OCI-LY7 (cell line): Measurements from ENCODE around the gene FAM3B. TPM values are rescaled to one million over a fixed set of nuclear protein-coding genes. Genes with fewer than 3 reads are reported as not detected.

Experiments
- BruUV-seq: library from RNA; stranded (reverse); fragments of 400-500 nt; replicated peaks from 2 replicates; lab custom pipeline; 2021; lab: Mats Ljungman, UMichigan
- CTCF ChIA-PET: fragments of 300-600 bp; sonication (Branson Sonifier 250); formaldehyde crosslinking; loops from one replicate; lab custom pipeline; 2022; ENCODE audit warnings: antibody characterized with exemption; ENCODE audit not compliant: unreplicated experiment; lab: Charles Lee
- POLR2A ChIA-PET: fragments of 300-600 bp; sonication (Branson Sonifier 250); formaldehyde crosslinking; loops from one replicate; lab custom pipeline; 2022; ENCODE audit warnings: antibody characterized with exemption; lab: Charles Lee
- DNase-seq: peaks from one replicate; pipeline ENCODE4 v3.0.0-alpha.2; 2015; ENCODE audit warnings: low spot score
- H2AFZ ChIP-seq: fragments of 200-600 bp; sonication (generic), shearing (Covaris generic); 2 replicates; pipeline ENCODE4 v1.6.1; 2014; ENCODE audit warnings: mild to moderate bottlenecking, antibody characterized with exemption, low read length, moderate library complexity
- H3K27ac ChIP-seq: fragments of 200-600 bp; sonication (generic); 2 replicates; pipeline ENCODE4 v1.5.1; 2014; ENCODE audit warnings: mixed run types, low read depth, mild to moderate bottlenecking, moderate library complexity, low read length, inconsistent platforms; ENCODE audit not compliant: poor library complexity, severe bottlenecking
- H3K36me3 ChIP-seq: fragments of 200-600 bp; sonication (generic); 2 replicates; pipeline ENCODE4 v1.6.1; 2014; ENCODE audit warnings: mild to moderate bottlenecking, antibody characterized with exemption, low read length, moderate library complexity, mixed read lengths; ENCODE audit not compliant: insufficient read depth
- H3K4me1 ChIP-seq: fragments of 200-600 bp; sonication (generic); 2 replicates; pipeline ENCODE4 v1.5.1; 2014; ENCODE audit warnings: mild to moderate bottlenecking, low read length; ENCODE audit not compliant: insufficient read depth, poor library complexity, severe bottlenecking
- H3K4me2 ChIP-seq: fragments of 200-600 bp; sonication (generic); 2 replicates; pipeline ENCODE4 v1.6.1; 2014; ENCODE audit warnings: mild to moderate bottlenecking, low read length
- H3K4me3 ChIP-seq: fragments of 200-600 bp; sonication (generic); 2 replicates; pipeline ENCODE4 v1.5.1; 2014; ENCODE audit warnings: mild to moderate bottlenecking, low read depth, low read length; ENCODE audit not compliant: poor library complexity, severe bottlenecking
- H3K79me2 ChIP-seq: fragments of 200-600 bp; sonication (generic); 2 replicates; pipeline ENCODE4 v1.6.1; 2016; ENCODE audit warnings: low read depth, mild to moderate bottlenecking, low read length, moderate library complexity, mixed read lengths; ENCODE audit not compliant: insufficient read depth
- H3K9me2 ChIP-seq: fragments of 200-600 bp; sonication (generic); 2 replicates; pipeline ENCODE4 v1.6.1; 2016; ENCODE audit warnings: mild to moderate bottlenecking, low read length, mixed read lengths; ENCODE audit not compliant: insufficient read depth
- H3K9me3 ChIP-seq: fragments of 200-600 bp; sonication (generic); 2 replicates; pipeline ENCODE4 v1.6.1; 2014; ENCODE audit warnings: mild to moderate bottlenecking, mixed run types, low read length, mixed read lengths
- H4K20me1 ChIP-seq: fragments of 200-600 bp; sonication (generic); 2 replicates; pipeline ENCODE4 v1.6.1; 2014; ENCODE audit warnings: mild to moderate bottlenecking, antibody characterized with exemption, low read length, moderate library complexity, mixed read lengths; ENCODE audit not compliant: insufficient read depth
- CTCF ChIP-seq: fragments of 200-600 bp; sonication (generic); conservative IDR thresholded peaks from 2 replicates; pipeline ENCODE4 v1.5.1; 2014; ENCODE audit warnings: mild to moderate bottlenecking, antibody characterized with exemption, low read length, moderate library complexity, mixed read lengths
- EZH2phosphoT487 ChIP-seq: fragments of 200-600 bp; sonication (generic); IDR thresholded peaks from 2 replicates; pipeline ENCODE4 v1.6.1; 2018; ENCODE audit warnings: low read depth, borderline replicate concordance, mild to moderate bottlenecking, mixed run types, antibody characterized with exemption, low read length, moderate library complexity, mixed read lengths
- intact Hi-C: fragments of 100-400 bp; cut with micrococcal nuclease; formaldehyde crosslinking; loops from one replicate; pipeline ENCODE4 v1.10.0; 2022; ENCODE audit not compliant: unreplicated experiment
- total RNA-seq, 2 experiments: library from RNA; depleted of rRNA in 1 of 2; stranded (reverse); fragments of >200 nt in 1 of 2; shearing (Covaris generic) in 1 of 2; gene quantifications; 2 replicates each; pipeline ENCODE4 v1.2.3, GENCODE V29; 2014 to 2022

Gene FAM3B
- total RNA-seq, 2 experiments from 2014 or later, result 0.19 TPM; not detected in 1

- POLR2A ChIA-PET, result interaction anchor here (0.6 to 0.7 kb wide), 2 partner anchors 85 to 1036 kb away, joined by 3 to 6 read pairs; no protein-coding TSS in a partner anchor
- CTCF ChIA-PET, result no interaction called here
- Histone ChIP-seq H3K4me3 (no peak overlapping the region), H3K27ac (no peak overlapping the region), H3K9me3 (no peaks in the 10 kb centered on the region), H3K4me2 (no peak overlapping the region), H3K79me2 (no peaks in the 10 kb centered on the region), H4K20me1 (no peaks in the 10 kb centered on the region), H3K9me2 (no peaks in the 10 kb centered on the region), H3K4me1 (peaks cover 16% of the 10 kb centered on the region), H3K36me3 (no peaks in the 10 kb centered on the region), H2AFZ (no peak overlapping the region)
- intact Hi-C loops, result no loop called here
- no TSS peak for BruUV-seq
- TF ChIP-seq EZH2phosphoT487, result no peak
- TF ChIP-seq CTCF, result no peak
- no peak for DNase-seq
Observed at GRCh38 chr21:41373763-41374162, 57.2 kb downstream of the FAM3B start.

- H3K9me3 ChIP-seq, result no peaks in the 10 kb centered on the region
- no peak overlapping the region for H3K27ac ChIP-seq
- H3K79me2 ChIP-seq, result no peaks in the 10 kb centered on the region
- TF ChIP-seq CTCF, result no peak
- TF ChIP-seq EZH2phosphoT487, result no peak
- no peak overlapping the region for H3K4me3 ChIP-seq
- H3K4me1 ChIP-seq, result peaks cover 11% of the 10 kb centered on the region
- BruUV-seq, result no TSS peak
- H4K20me1 ChIP-seq, result no peaks in the 10 kb centered on the region
- H3K36me3 ChIP-seq, result no peaks in the 10 kb centered on the region
- intact Hi-C loops, result no loop called here
- no peak overlapping the region for H2AFZ ChIP-seq
- ChIA-PET CTCF (no interaction called here), POLR2A (no interaction called here)
- no peaks in the 10 kb centered on the region for H3K9me2 ChIP-seq
- DNase-seq, result no peak
- no peak overlapping the region for H3K4me2 ChIP-seq
Observed at GRCh38 chr21:41374177-41374712, 57.6 kb downstream of the FAM3B start.

GRCh38 chr21:41374867-41375533 lies 58.4 kb downstream of the FAM3B start:
- Histone ChIP-seq H3K4me3 (no peak overlapping the region), H3K4me1 (peaks cover 5% of the 10 kb centered on the region), H3K4me2 (no peak overlapping the region), H3K79me2 (no peaks in the 10 kb centered on the region), H3K9me2 (no peaks in the 10 kb centered on the region), H3K36me3 (no peaks in the 10 kb centered on the region), H4K20me1 (no peaks in the 10 kb centered on the region), H2AFZ (no peak overlapping the region), H3K27ac (no peak overlapping the region), H3K9me3 (no peaks in the 10 kb centered on the region)
- no peak for DNase-seq
- no peak for TF ChIP-seq EZH2phosphoT487
- TF ChIP-seq CTCF, result no peak
- BruUV-seq, result no TSS peak
- CTCF ChIA-PET, result no interaction called here
- intact Hi-C loops, result no loop called here
- POLR2A ChIA-PET, result no interaction called here
